GM12891 (cell line): Measurements from ENCODE around the gene RAMP3.
A peak's percentile ranks its signal among the peaks of the same experiment; 100 is the strongest.

Experiments used
- POLR2A ChIP-seq: IDR thresholded peaks from 2 replicates; pipeline ENCODE4 v1.6.1; 2011; ENCODE audit warnings: low read depth, low read length, control low read depth
- POLR2AphosphoS5 ChIP-seq: IDR thresholded peaks from 2 replicates; pipeline ENCODE4 v1.6.1; 2011; ENCODE audit warnings: low read depth, low read length, control low read depth
- POU2F2 ChIP-seq: IDR thresholded peaks from 2 replicates; pipeline ENCODE4 v1.6.1; 2011; ENCODE audit warnings: low read depth, mild to moderate bottlenecking, control low read depth, low read length, moderate library complexity
- TAF1 ChIP-seq: IDR thresholded peaks from 2 replicates; pipeline ENCODE4 v1.6.1; 2011; ENCODE audit warnings: low read depth, low read length, control low read depth

DNA sequence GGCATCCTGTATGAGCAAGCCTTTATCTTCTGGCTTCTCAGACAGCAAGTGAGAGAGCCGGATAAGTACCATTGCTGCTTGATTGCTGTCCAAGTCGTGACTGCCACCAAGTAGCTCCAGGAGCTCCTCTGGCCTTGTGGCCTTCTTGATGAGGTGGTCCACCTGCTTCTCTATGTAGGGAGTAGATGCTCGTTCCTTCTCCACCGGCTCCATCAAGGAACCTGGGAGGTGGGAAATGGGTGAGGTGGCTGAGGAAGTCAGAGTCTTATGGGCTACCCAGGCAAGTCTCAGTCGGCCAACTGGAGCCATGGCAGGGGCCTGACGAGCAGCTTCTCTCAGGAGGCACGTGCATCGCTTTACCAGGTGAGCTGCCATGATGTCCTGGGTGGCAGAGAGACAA is 48.7 kb upstream of the RAMP3 start:
- TF ChIP-seq POLR2A = 0 out of 2 replicates have a peak, but pooled peaks have one; percentile 42
- no peak for TF ChIP-seq TAF1
- TF ChIP-seq POLR2AphosphoS5 = peak; percentile 5; the same call in 1 of the 2 replicates
- TF ChIP-seq POU2F2 = no peak
